Thyroid gland (tissue), 4 donors: ENCODE results near the gene VWF.

Experiments
- POLR2A ChIP-seq, 2 donors: fragments of 450-650 bp; IDR thresholded peaks; one replicate each; pipeline ENCODE4 v1.6.1; 2017; ENCODE audit warnings: antibody characterized with exemption in 2 of 2, mild to moderate bottlenecking in 2 of 2, moderate library complexity in 1 of 2
- TF ChIP-seq, protein P1 (sequence below), 6 experiments: fragments of 200-600 bp in 3 of 6; fragments of 450-650 bp in 3 of 6; sonication (generic) in 3 of 6; IDR thresholded peaks; one replicate each; pipeline ENCODE4 v1.5.1; 2016 to 2019; ENCODE audit warnings: antibody characterized with exemption in 6 of 6, mild to moderate bottlenecking in 2 of 6, inconsistent platforms in 1 of 6, moderate library complexity in 1 of 6

DNA sequence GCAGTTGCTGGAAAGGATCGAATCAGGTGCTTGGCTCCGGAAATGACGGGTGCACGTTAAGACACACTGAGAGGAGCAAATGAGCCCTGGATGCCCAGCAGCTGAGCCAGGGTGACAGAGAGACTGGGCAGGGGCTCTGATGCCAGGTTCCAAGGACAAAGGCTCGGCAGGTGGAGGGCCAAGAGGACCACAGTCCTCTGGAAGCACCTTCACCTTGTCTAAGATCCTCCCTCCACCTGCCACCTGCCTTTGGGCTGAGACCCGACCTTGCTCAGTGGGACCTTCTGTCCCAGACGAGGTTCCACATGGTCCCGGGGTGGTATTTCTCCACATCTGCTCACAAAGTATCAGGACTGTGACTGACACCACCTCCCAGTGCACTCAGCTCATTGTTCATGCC is 180.4 kb downstream of the VWF start:
- TF ChIP-seq, protein P1, sequence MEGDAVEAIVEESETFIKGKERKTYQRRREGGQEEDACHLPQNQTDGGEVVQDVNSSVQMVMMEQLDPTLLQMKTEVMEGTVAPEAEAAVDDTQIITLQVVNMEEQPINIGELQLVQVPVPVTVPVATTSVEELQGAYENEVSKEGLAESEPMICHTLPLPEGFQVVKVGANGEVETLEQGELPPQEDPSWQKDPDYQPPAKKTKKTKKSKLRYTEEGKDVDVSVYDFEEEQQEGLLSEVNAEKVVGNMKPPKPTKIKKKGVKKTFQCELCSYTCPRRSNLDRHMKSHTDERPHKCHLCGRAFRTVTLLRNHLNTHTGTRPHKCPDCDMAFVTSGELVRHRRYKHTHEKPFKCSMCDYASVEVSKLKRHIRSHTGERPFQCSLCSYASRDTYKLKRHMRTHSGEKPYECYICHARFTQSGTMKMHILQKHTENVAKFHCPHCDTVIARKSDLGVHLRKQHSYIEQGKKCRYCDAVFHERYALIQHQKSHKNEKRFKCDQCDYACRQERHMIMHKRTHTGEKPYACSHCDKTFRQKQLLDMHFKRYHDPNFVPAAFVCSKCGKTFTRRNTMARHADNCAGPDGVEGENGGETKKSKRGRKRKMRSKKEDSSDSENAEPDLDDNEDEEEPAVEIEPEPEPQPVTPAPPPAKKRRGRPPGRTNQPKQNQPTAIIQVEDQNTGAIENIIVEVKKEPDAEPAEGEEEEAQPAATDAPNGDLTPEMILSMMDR (IDR thresholded peaks at IDR 0.05): no peak
- no peak for TF ChIP-seq POLR2A (IDR thresholded peaks at IDR 0.05)
